ENCODE results near the gene DNMT1.
"Not testable (repeated sequence)": the region's sequence is repeated elsewhere in the genome, so short reads cannot be mapped to it uniquely, and the experiment has no call there.

Gene DNMT1

GRCh38 chr19:10166501-10166900 lies 28.3 kb downstream of the DNMT1 start:
- not testable (repeated sequence) for H3K9ac ChIP-seq (ENCODE audit: low read depth in 1 of 2, low read length in 2 of 2); H3K4me3 ChIP-seq (ENCODE audit: low read length in 2 of 2); H3K4me1 ChIP-seq (ENCODE audit: control insufficient read depth in 2 of 2, insufficient read depth in 2 of 2, low read length in 2 of 2); H3K27ac ChIP-seq (ENCODE audit: low read depth in 2 of 2, low read length in 2 of 2); H3K27me3 ChIP-seq (ENCODE audit: control insufficient read depth in 2 of 2, insufficient read depth in 2 of 2, low read length in 2 of 2); H3K9me3 ChIP-seq (ENCODE audit: control insufficient read depth in 2 of 2, low read length in 2 of 2)
- H3K36me3 ChIP-seq (ENCODE audit: control insufficient read depth in 2 of 2, insufficient read depth in 2 of 2, low read length in 2 of 2): peaks cover 15 to 41% of the 10 kb centered on the region in 2 donors

DNA sequence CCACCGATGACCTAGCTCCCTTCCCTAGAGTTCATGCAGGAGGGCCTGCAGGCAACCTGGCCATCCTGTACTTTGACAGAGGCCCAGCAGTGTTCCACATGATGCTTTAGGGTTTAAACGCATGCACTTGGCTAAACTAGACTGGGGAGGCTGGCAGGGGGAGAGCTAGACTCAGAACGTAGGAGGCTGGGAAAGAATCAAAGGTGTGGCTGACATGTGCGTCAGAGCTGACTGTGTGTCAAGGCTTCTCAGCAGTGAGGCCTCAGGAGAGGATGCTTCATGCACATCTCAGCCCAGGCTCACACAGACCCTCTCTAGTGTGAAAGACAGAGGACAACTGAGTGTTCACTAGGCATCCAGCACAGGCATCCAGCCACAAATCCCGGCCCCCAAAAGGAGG lies 28.7 kb downstream of the DNMT1 start:
- H3K4me3 ChIP-seq (ENCODE audit: low read length in 2 of 2): no peak overlapping the region
- no peaks in the 10 kb centered on the region for H3K27me3 ChIP-seq (ENCODE audit: control insufficient read depth in 2 of 2, insufficient read depth in 2 of 2, low read length in 2 of 2)
- H3K4me1 ChIP-seq (ENCODE audit: control insufficient read depth in 2 of 2, insufficient read depth in 2 of 2, low read length in 2 of 2): no peaks in the 10 kb centered on the region
- H3K9me3 ChIP-seq (ENCODE audit: control insufficient read depth in 2 of 2, low read length in 2 of 2): no peaks in the 10 kb centered on the region
- H3K36me3 ChIP-seq (ENCODE audit: control insufficient read depth in 2 of 2, insufficient read depth in 2 of 2, low read length in 2 of 2): peaks cover 15 to 40% of the 10 kb centered on the region in 2 donors
- no peak overlapping the region for H3K9ac ChIP-seq (ENCODE audit: low read depth in 1 of 2, low read length in 2 of 2)
- H3K27ac ChIP-seq (ENCODE audit: low read depth in 2 of 2, low read length in 2 of 2): no peak overlapping the region

DNA sequence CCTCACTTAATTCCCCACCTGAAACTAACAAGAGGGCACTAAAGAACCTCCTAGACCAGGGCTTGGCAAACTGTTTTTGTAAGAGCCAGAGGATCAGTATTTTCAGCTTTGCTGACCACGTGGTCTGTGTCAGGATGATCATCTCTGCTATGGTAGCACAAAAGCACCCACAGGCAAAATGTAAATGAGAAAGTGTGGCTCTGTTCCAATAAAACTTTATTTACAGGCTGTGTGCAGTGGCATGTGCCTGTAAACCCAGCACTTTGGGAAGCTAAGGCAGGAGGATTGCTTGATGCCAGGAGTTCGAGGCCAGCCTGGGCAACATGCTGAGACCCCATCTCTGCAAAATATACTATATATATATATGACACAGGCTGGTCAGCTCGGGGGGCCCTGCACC lies 31.2 kb downstream of the DNMT1 start:
- H3K4me1 ChIP-seq (ENCODE audit: control insufficient read depth in 2 of 2, insufficient read depth in 2 of 2, low read length in 2 of 2): no peaks in the 10 kb centered on the region
- no peaks in the 10 kb centered on the region for H3K9me3 ChIP-seq (ENCODE audit: control insufficient read depth in 2 of 2, low read length in 2 of 2)
- no peak overlapping the region for H3K4me3 ChIP-seq (ENCODE audit: low read length in 2 of 2)
- H3K36me3 ChIP-seq (ENCODE audit: control insufficient read depth in 2 of 2, insufficient read depth in 2 of 2, low read length in 2 of 2): peaks cover 34 to 51% of the 10 kb centered on the region in 2 donors
- H3K27ac ChIP-seq (ENCODE audit: low read depth in 2 of 2, low read length in 2 of 2): no peak overlapping the region
- no peaks in the 10 kb centered on the region for H3K27me3 ChIP-seq (ENCODE audit: control insufficient read depth in 2 of 2, insufficient read depth in 2 of 2, low read length in 2 of 2)
- no peak overlapping the region for H3K9ac ChIP-seq (ENCODE audit: low read depth in 1 of 2, low read length in 2 of 2)

DNA sequence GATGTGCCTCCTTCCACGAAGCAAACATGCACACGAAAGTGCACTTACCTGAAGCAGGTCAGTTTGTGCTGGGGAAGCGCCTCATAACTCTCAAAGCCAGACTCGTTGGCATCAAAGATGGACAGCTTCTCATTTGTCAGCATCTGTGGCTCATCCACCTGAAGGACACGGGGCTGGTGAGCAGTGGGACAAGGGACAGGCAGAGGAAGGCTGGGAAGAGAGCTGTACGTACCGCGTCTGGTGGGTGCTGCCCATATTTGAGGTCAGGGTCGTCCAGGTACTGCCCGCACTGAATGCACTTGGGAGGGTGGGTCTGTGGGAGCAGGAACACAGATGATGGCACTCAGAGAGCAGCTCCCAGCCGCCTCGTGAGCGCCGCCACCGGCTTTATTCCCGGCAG lies 35.1 kb downstream of the DNMT1 start:
- Histone ChIP-seq H3K27me3 (ENCODE audit: control insufficient read depth in 2 of 2, insufficient read depth in 2 of 2, low read length in 2 of 2) (no peaks in the 10 kb centered on the region), H3K4me1 (ENCODE audit: control insufficient read depth in 2 of 2, insufficient read depth in 2 of 2, low read length in 2 of 2) (no peaks in the 10 kb centered on the region), H3K36me3 (ENCODE audit: control insufficient read depth in 2 of 2, insufficient read depth in 2 of 2, low read length in 2 of 2) (peaks cover 38 to 67% of the 10 kb centered on the region in 2 donors), H3K9ac (ENCODE audit: low read depth in 1 of 2, low read length in 2 of 2) (no peak overlapping the region), H3K9me3 (ENCODE audit: control insufficient read depth in 2 of 2, low read length in 2 of 2) (no peaks in the 10 kb centered on the region), H3K27ac (ENCODE audit: low read depth in 2 of 2, low read length in 2 of 2) (no peak overlapping the region), H3K4me3 (ENCODE audit: low read length in 2 of 2) (no peak overlapping the region)

DNA sequence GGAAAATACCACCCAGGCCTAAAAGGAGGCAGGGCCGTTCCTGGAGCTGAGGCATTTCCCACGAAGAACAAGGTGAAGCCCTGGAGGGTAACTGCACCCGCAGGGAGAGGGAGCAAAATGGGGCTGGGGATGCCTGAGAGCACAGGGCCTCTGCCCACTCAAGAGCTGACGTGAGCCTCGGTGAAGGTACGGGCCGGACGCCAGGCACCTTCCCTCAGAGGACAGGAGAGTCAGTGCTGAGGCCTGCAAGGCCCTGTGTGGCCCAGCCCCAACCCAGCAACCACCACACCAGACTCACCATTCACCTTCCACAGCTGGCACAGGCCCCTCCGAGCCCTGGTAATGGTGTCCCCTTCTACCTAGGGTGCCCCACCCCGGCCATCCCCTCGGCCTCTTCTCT lies 36.3 kb downstream of the DNMT1 start:
- Histone ChIP-seq H3K27me3 (ENCODE audit: control insufficient read depth in 2 of 2, insufficient read depth in 2 of 2, low read length in 2 of 2) (no peaks in the 10 kb centered on the region), H3K27ac (ENCODE audit: low read depth in 2 of 2, low read length in 2 of 2) (no peak overlapping the region), H3K4me3 (ENCODE audit: low read length in 2 of 2) (no peak overlapping the region), H3K4me1 (ENCODE audit: control insufficient read depth in 2 of 2, insufficient read depth in 2 of 2, low read length in 2 of 2) (no peaks in the 10 kb centered on the region), H3K9ac (ENCODE audit: low read depth in 1 of 2, low read length in 2 of 2) (no peak overlapping the region), H3K36me3 (ENCODE audit: control insufficient read depth in 2 of 2, insufficient read depth in 2 of 2, low read length in 2 of 2) (peaks cover 47 to 74% of the 10 kb centered on the region in 2 donors), H3K9me3 (ENCODE audit: control insufficient read depth in 2 of 2, low read length in 2 of 2) (no peaks in the 10 kb centered on the region)

- Histone ChIP-seq H3K4me1 (ENCODE audit: control insufficient read depth in 2 of 2, insufficient read depth in 2 of 2, low read length in 2 of 2) (no peaks in the 10 kb centered on the region), H3K27me3 (ENCODE audit: control insufficient read depth in 2 of 2, insufficient read depth in 2 of 2, low read length in 2 of 2) (no peaks in the 10 kb centered on the region), H3K9ac (ENCODE audit: low read depth in 1 of 2, low read length in 2 of 2) (no peak overlapping the region), H3K27ac (ENCODE audit: low read depth in 2 of 2, low read length in 2 of 2) (no peak overlapping the region), H3K4me3 (ENCODE audit: low read length in 2 of 2) (no peak overlapping the region), H3K36me3 (ENCODE audit: control insufficient read depth in 2 of 2, insufficient read depth in 2 of 2, low read length in 2 of 2) (peaks cover 47 to 72% of the 10 kb centered on the region in 2 donors), H3K9me3 (ENCODE audit: control insufficient read depth in 2 of 2, low read length in 2 of 2) (no peaks in the 10 kb centered on the region)
Observed at GRCh38 chr19:10158071-10158470, 36.7 kb downstream of the DNMT1 start.

DNA sequence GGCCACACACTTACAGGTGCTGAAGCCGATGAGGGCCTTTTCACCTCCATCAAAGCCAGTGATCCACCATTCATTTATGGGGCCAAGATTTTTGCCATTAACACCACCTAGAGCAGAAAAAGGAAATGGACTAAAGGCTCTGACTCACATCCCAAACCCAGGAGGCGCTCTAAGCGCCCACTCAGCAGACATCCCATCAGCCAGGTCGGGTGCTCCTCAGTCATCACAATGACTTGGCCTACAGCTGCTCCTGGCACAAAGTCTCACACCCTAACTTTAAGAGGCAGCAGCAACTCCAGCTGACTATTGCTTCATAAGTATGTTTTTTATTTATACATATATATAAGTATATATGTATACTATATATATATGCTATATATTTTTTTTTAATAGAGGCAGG lies 38.9 kb downstream of the DNMT1 start:
- Histone ChIP-seq H3K27ac (ENCODE audit: low read depth in 2 of 2, low read length in 2 of 2) (no peak overlapping the region), H3K4me3 (ENCODE audit: low read length in 2 of 2) (no peak overlapping the region), H3K9ac (ENCODE audit: low read depth in 1 of 2, low read length in 2 of 2) (no peak overlapping the region), H3K4me1 (ENCODE audit: control insufficient read depth in 2 of 2, insufficient read depth in 2 of 2, low read length in 2 of 2) (no peaks in the 10 kb centered on the region), H3K27me3 (ENCODE audit: control insufficient read depth in 2 of 2, insufficient read depth in 2 of 2, low read length in 2 of 2) (no peaks in the 10 kb centered on the region), H3K36me3 (ENCODE audit: control insufficient read depth in 2 of 2, insufficient read depth in 2 of 2, low read length in 2 of 2) (peaks cover 63 to 77% of the 10 kb centered on the region in 2 donors), H3K9me3 (ENCODE audit: control insufficient read depth in 2 of 2, low read length in 2 of 2) (no peaks in the 10 kb centered on the region)

DNA sequence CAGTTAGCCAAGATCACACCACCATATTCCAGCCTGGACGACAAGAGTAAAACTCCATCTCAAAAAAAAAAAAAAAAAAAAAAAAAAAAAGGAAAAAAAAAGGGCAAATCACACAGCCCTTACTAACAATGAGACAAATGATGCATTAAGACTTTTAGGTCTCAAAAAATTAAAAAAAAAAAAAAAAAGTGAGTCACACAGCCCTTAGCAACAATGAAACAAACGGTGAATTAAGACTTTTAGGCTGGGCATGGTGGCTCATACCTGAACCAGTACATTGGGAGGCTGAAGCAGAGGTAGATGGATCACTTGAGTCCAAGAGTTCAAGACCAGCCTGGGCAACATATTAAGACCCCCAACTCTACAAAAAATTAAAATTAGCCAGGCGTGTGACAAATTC lies 42.7 kb downstream of the DNMT1 start:
- no peak overlapping the region for H3K9ac ChIP-seq (ENCODE audit: low read depth in 1 of 2, low read length in 2 of 2)
- H3K4me3 ChIP-seq (ENCODE audit: low read length in 2 of 2): no peak overlapping the region
- H3K36me3 ChIP-seq (ENCODE audit: control insufficient read depth in 2 of 2, insufficient read depth in 2 of 2, low read length in 2 of 2): peaks cover 51 to 69% of the 10 kb centered on the region in 2 donors
- no peaks in the 10 kb centered on the region for H3K4me1 ChIP-seq (ENCODE audit: control insufficient read depth in 2 of 2, insufficient read depth in 2 of 2, low read length in 2 of 2)
- H3K9me3 ChIP-seq (ENCODE audit: control insufficient read depth in 2 of 2, low read length in 2 of 2): no peaks in the 10 kb centered on the region
- H3K27me3 ChIP-seq (ENCODE audit: control insufficient read depth in 2 of 2, insufficient read depth in 2 of 2, low read length in 2 of 2): no peaks in the 10 kb centered on the region
- no peak overlapping the region for H3K27ac ChIP-seq (ENCODE audit: low read depth in 2 of 2, low read length in 2 of 2)

- H3K36me3 ChIP-seq (ENCODE audit: control insufficient read depth in 2 of 2, insufficient read depth in 2 of 2, low read length in 2 of 2): peaks cover 51 to 68% of the 10 kb centered on the region in 2 donors
- H3K4me3 ChIP-seq (ENCODE audit: low read length in 2 of 2): no peak overlapping the region
- no peak overlapping the region for H3K9ac ChIP-seq (ENCODE audit: low read depth in 1 of 2, low read length in 2 of 2)
- H3K27ac ChIP-seq (ENCODE audit: low read depth in 2 of 2, low read length in 2 of 2): no peak overlapping the region
- H3K9me3 ChIP-seq (ENCODE audit: control insufficient read depth in 2 of 2, low read length in 2 of 2): no peaks in the 10 kb centered on the region
- H3K4me1 ChIP-seq (ENCODE audit: control insufficient read depth in 2 of 2, insufficient read depth in 2 of 2, low read length in 2 of 2): no peaks in the 10 kb centered on the region
- no peaks in the 10 kb centered on the region for H3K27me3 ChIP-seq (ENCODE audit: control insufficient read depth in 2 of 2, insufficient read depth in 2 of 2, low read length in 2 of 2)
Observed at GRCh38 chr19:10151521-10151920, 43.2 kb downstream of the DNMT1 start.

DNA sequence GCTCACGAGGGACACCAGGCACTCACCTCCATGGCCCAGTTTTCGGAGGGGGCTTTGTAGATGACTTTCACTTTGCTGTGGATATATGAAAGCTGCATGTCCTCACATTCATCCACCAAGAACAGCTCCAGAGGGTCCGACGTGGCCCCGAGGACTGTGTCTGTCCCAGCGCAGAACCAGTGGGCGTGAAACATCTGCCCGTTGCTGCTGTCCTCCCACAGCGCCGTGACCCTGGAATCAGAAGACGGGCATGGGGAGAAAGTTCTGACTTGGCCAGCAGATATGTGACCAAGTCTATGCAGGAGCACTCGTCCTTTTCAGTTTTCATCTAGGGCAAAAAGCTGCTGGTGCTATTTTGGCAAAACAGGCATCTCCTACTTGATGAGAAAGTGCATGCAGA lies 45.3 kb downstream of the DNMT1 start:
- H3K4me3 ChIP-seq (ENCODE audit: low read length in 2 of 2): no peak overlapping the region

DNA sequence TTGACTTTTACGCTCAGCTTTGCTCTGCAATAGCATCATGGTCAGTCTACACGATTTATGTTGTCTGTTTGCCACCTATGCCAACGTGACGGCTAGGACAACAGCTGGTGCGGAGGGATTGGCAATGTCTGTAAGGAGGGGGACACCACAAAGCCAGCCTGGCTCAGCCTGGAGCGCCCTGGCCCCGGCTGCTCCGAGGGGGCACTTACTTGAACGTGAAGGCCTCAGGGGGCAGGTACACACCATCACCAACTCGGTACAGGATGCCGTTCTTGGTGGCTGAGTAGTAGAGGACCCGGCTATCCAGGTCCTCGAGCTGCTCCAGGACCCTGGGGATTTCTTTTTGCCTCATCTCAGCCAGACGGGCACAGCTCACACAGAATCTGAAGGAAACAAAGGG lies 48.6 kb downstream of the DNMT1 start:
- Histone ChIP-seq H3K4me3 (ENCODE audit: low read length in 2 of 2) (no peak overlapping the region), H3K27me3 (ENCODE audit: control insufficient read depth in 2 of 2, insufficient read depth in 2 of 2, low read length in 2 of 2) (no peaks in the 10 kb centered on the region), H3K36me3 (ENCODE audit: control insufficient read depth in 2 of 2, insufficient read depth in 2 of 2, low read length in 2 of 2) (peaks cover 42 to 68% of the 10 kb centered on the region in 2 donors), H3K9ac (ENCODE audit: low read depth in 1 of 2, low read length in 2 of 2) (no peak overlapping the region), H3K4me1 (ENCODE audit: control insufficient read depth in 2 of 2, insufficient read depth in 2 of 2, low read length in 2 of 2) (peaks cover 7 to 8% of the 10 kb centered on the region in 2 donors), H3K27ac (ENCODE audit: low read depth in 2 of 2, low read length in 2 of 2) (no peak overlapping the region), H3K9me3 (ENCODE audit: control insufficient read depth in 2 of 2, low read length in 2 of 2) (no peaks in the 10 kb centered on the region)

More for the DNA sequence above, 45.3 kb downstream of the DNMT1 start:
- no peaks in the 10 kb centered on the region for H3K27me3 ChIP-seq (ENCODE audit: control insufficient read depth in 2 of 2, insufficient read depth in 2 of 2, low read length in 2 of 2)
- H3K9ac ChIP-seq (ENCODE audit: low read depth in 1 of 2, low read length in 2 of 2): no peak overlapping the region
- H3K27ac ChIP-seq (ENCODE audit: low read depth in 2 of 2, low read length in 2 of 2): no peak overlapping the region
- no peaks in the 10 kb centered on the region for H3K4me1 ChIP-seq (ENCODE audit: control insufficient read depth in 2 of 2, insufficient read depth in 2 of 2, low read length in 2 of 2)
- H3K36me3 ChIP-seq (ENCODE audit: control insufficient read depth in 2 of 2, insufficient read depth in 2 of 2, low read length in 2 of 2): peaks cover 44 to 68% of the 10 kb centered on the region in 2 donors
- H3K9me3 ChIP-seq (ENCODE audit: control insufficient read depth in 2 of 2, low read length in 2 of 2): no peaks in the 10 kb centered on the region
